Esophagus squamous epithelium (tissue), 4 donors: ENCODE results near the gene RNF130.

Experiments used
- POLR2A ChIP-seq, 4 donors: fragments of 450-650 bp; IDR thresholded peaks; one replicate each; pipeline ENCODE4 v1.6.1; 2017; ENCODE audit warnings: antibody characterized with exemption in 4 of 4, mild to moderate bottlenecking in 4 of 4, moderate library complexity in 3 of 4
- TF ChIP-seq, protein P1 (sequence below), 6 experiments: fragments of 450-650 bp in 4 of 6; fragments of 200-600 bp in 2 of 6; sonication (generic) in 2 of 6; IDR thresholded peaks; one replicate each; pipeline ENCODE4 v1.5.1; 2016 to 2019; ENCODE audit warnings: antibody characterized with exemption in 6 of 6, mild to moderate bottlenecking in 4 of 6, moderate library complexity in 4 of 6

DNA sequence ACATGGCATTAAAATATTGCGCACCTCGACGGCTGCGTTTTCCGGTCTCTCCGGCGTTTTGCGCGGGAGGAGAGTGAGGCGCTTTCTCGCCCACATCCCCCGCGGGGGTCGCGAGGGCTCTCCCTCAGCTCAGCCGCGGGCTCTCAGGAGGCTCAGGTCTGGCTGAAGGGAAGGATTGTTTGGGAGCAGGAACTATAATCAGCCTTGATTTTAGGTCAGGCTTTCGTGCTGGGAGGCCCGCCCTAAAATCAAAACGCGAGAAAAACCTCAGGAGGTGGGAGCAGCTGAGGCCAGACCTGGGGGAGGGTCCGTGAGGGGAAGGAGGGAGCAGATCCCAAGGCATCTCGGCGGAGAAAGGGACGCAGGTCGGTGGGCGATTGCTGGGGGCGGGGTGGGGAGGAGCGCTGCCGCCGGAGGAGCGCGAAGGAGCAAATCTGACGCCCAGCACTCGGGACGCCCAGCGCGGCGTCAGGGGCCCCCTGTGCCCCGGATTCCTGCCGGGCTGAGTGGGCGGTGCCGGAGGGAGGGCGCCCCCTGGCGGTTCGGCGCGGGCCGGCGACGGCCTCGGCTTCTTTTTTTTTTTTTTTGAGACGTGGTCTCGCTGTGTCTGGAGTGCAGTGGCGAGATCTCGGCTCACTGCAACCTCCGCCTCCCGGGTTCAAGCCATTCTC, 18.7 kb upstream of the RNF130 start:
- TF ChIP-seq, protein P1, sequence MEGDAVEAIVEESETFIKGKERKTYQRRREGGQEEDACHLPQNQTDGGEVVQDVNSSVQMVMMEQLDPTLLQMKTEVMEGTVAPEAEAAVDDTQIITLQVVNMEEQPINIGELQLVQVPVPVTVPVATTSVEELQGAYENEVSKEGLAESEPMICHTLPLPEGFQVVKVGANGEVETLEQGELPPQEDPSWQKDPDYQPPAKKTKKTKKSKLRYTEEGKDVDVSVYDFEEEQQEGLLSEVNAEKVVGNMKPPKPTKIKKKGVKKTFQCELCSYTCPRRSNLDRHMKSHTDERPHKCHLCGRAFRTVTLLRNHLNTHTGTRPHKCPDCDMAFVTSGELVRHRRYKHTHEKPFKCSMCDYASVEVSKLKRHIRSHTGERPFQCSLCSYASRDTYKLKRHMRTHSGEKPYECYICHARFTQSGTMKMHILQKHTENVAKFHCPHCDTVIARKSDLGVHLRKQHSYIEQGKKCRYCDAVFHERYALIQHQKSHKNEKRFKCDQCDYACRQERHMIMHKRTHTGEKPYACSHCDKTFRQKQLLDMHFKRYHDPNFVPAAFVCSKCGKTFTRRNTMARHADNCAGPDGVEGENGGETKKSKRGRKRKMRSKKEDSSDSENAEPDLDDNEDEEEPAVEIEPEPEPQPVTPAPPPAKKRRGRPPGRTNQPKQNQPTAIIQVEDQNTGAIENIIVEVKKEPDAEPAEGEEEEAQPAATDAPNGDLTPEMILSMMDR (IDR thresholded peaks at IDR 0.05), result peak; percentile 64 to 89 (median 72)
- TF ChIP-seq POLR2A (IDR thresholded peaks at IDR 0.05), result peak in 1 of 4 donors; percentile 13
